RPMI8226 (cell line): ENCODE measurements around the gene POLR2E.
"Not testable (repeated sequence)": the region's sequence is repeated elsewhere in the genome, so short reads cannot be mapped to it uniquely, and the experiment has no call there.

Experiments
- DNase-seq: peaks from one replicate; pipeline ENCODE4 v3.0.0-alpha.2; 2015

POLR2E gene

DNA sequence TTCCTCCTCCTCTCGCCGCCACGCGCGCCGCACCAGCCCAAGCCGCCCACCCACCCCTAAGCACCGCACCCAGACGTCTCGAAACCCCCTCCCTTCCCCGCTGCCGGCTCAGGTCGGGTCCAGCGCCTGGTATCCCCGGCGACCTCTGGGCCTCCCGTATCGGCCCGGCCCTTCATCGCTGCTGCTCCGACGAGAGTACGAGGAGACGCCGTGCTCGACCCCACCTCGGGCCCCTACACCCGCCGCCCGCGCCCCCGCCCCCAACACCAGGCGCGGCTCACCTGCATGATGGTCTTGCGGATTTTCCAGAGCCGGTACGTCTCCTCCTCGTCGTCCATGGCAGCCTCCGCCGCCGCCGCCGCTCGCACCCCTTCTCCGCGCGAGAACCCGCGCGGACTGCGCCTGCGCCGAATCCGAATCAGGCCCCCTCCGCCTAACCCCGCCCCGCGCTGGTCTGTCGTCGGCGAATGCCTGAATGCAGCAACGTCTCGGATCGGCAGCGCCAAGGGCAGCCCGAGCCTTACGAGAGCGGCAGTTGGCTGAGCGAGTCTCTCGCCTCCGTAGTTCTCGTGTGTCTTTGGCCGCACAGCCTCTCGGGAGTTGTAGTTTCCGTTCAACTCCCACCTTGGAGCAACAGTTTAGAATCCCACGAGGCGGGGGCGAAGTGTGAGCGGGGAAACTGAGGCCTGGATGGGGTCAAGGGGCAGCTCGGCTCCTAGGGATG, at the start of gene POLR2E:
Gene POLR2E, minus strand, starts transcription at position 398 of the 724 bp plus-strand sequence. Its CDS starts 60 bp downstream, at position 338.
- DNase-seq = peak; percentile 98

DNA sequence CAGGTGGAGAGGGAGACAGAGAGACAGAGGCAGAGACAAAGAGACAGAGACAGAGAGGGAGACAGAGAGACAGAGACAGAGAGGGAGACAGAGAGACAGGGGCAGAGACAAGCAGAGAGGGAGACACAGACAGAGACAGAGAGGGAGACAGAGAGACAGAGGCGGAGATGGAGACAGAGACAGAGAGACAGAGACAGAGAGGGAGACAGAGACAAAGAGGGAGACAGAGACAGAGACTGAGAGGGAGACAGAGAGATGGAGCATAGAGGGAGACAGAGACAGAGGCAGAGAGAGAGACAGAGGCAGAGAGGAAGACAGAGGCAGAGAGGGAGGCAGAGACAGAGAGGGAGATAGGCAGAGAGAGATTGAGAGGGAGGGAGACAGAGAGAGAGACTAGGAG, 49.6 kb upstream of the POLR2E start:
- DNase-seq = no peak

DNA sequence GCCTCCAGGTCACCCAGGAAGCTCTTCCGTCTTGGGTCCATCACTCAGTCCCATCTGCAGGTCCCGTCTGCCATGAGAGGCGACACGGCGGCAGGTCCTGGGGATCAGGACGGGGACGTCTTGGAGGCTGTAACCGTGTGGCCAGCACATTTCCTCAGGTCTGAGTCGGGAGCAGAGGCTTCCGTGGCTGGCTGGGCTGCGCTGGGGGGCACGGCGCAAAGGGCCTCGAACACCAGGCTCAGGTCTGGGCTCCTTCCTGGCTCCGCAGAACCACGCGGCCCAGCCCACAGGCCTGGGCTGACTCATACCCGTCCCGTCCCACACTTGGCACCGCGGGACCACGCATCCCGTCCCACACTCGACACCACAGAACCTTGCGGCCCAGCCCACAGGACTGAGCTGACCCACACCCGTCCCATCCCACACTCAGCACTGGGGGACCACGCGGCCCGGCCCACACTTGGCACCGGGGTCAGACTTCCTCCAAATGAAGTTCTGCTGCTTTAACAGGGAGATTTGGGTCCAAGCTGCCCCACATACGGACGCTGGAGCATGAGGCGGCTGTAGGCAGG, 48.7 kb upstream of the POLR2E start:
- DNase-seq = no peak

DNA sequence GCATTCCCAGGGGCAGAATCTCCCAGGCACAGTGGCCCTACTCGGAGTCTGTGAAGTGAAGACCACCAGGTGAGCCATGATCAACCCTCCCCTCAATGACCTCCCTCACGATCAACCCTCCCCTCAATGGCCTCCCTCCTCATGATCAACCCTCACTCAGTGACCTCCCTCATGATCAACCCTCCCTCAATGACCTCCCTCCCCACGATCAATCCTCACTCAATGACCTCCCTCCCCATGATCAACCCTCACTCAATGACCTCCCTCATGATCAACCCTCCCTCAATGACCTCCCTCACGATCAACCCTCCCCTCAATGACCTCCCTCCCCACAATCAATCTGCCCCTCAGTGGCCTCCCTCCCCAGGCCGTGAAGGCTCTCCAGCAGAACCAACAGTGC, 46.8 kb upstream of the POLR2E start:
- DNase-seq = no peak

DNA sequence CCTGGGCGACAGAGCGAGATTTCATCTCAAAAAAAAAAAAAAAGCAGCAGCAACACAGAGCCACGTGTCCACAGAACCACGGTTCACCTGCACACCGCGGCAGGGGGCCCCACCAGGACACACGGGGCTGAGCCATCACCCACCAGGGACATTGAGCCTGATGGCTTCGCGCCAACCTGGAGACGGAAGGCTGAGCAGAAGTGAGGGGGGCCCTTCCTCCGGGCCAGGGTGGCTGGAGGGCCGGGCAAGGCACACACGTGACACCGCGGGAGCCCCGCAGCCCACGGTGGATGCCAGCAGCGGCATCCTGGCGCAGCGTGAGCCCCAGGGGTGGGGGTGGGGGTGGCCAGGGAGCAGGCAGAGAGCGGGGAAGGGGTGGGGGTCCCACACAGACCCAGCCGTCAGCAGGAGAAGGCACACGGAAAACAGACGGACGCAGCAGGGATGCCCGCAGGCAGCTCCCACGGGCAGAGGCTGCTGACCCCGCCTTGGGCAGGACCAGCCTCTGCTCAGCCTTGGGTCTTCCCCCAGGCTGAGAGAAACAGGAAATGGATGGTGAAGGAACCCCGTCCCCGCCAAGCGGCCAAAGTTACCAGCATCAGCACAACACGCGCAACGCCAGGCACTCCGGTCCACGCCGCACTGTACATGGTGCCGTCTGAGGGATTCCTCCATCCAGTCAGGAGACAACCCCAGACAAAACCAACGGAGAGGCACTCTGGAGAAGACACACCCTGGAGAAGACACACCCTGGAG, 45.3 kb upstream of the POLR2E start:
- no peak for DNase-seq

DNA sequence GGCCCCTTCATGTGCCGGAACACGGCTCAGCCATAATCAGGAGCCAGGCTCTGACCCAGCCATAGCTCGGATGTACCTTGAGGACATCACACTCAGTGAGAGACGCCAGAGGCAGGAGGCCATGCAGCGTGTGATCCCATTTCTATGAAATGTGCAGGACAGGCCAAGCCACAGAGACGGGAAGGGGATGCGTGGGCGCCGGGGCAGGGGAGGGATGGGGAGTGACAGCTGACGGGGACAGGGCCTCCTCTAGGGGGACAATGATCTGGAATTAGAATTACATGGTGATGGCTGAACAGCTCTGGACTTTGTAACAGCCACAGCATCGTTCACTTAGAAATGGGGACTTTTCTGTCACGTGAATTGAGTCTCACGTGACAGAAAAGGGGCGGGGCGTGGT, 44.0 kb upstream of the POLR2E start:
- DNase-seq = no peak

DNA sequence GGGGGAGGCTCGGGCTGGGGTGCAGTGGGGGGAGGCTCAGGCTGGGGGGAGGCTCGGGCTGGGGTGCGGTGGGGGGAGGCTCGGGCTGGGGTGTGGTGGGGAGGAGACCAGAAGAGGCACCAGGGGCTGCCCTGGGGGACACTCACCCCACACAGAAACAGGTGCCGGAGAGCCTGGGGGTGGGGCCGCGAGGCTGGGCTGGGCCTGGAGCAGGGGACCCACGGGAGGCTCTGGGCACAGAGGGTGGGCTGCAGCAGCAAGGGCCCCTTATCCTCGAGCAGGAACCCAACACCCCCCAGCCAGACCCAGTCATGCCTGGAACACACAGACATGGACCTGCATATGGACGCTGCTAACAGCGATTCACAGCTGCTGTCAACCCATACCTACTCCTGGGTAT, 42.9 kb upstream of the POLR2E start:
- DNase-seq = no peak

DNA sequence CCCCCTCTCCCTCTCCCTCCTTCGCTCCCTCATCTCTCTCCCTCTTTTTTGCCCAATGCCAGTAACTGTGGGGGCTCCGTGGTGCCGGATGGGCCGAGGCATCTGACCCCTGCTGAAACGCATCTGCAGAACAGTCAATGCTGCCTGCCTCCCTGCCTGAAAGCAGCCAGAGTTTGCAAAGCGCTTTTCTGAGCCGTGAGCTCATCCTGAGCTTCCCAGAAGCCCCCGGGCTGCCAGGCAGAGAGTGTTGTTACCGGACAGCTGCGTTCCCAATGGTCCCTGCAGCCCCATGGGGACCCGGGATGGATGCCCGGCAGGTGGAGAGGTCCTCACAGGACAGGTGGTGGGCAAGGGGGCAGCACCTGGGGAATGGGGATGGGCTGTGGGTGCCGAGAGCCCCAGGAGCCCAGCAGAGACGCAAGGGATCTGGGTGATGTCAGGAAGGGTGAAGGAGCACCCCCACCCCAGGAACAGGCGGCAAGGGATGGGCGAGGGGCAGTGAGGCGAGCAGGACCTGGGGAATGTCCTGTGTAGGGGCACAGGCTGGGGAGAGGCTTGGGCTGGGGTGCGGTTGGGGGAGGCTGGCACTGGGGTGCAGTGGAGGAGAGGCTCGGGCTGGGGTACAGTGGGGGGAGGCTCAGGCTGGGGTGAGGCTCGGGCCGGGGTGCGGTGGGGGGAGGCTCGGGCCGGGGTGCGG, 41.6 kb upstream of the POLR2E start:
- no peak for DNase-seq

DNA sequence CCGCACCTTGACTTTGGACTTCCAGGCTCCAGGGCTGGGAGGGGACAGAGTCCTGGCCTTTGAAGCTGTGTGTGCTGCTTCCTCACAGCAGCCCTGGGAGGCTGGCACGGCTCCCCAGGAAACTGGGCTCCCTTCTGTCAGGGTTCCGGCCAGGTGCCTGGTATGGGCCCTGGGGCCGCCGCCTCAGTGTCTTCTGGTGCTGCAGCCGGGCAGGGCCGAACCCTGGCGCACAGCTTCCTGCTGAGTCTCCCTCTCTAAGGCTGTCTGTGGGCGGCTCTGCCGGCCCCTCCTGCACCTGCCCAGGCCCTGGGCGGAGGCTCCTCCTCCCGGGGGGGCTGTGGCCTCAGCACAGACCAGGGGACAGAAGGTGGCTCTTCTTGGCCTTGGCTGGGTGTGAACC, 41.0 kb upstream of the POLR2E start:
- peak; percentile 13 for DNase-seq

DNA sequence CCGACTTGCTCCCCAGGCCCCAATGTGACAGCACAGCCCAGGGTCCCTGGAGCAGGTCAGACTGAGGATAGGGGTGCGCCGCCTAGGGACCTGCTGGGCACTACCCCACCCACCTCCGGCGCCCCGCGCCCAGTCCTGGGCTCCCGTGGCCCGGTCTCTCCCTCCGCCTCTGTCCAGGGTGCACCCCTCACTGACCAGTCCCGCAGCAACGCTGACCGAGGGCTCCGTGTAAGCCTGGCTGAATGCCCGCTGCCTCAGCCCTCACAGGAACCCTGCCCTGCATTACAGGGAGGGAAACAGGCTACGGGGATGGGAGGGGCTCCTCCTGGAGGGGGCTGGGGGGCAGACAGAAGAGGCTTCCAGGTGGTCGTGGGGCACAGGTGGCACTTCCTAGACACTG, 40.3 kb upstream of the POLR2E start:
- no peak for DNase-seq

DNA sequence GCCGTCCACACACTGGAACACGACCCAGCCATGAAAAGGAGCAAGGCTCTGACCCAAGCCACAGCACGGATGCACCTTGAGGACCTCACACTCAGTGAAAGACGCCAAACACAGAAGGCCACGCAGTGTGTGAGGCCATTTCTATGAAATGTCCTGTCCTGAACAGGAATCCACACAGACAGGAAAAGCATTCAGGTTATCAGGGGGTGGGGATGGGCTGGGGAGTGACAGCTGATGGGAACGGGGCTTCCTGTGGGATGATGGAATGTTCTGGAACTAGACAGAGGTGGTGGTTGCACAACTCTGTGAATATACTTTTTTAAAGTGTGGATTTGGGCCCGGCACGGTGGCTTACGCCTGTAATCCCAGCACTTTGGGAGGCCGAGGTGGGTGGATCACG, 39.3 kb upstream of the POLR2E start:
- no peak for DNase-seq

DNA sequence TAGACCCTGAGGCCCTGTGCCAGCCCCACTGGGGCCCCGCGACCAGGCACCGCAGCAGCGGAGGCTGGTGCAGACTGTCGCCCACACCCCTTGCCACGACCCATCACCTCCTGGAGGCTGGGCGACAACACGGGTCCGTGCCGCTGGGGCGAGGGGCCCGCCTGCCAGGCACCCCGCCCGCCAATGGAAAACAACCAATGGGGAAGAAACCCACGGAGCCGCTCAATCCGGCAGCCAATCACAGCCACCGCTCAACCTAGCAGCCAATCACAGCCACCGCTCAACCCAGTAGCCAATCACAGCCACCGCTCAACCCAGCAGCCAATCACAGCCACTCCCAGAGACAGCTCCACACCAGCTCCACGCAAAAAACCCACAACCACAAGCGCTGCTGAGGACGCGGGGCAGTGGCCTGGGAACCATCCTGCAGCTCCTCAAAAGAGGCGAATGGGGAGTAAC, 38.3 kb upstream of the POLR2E start:
- DNase-seq = no peak

DNA sequence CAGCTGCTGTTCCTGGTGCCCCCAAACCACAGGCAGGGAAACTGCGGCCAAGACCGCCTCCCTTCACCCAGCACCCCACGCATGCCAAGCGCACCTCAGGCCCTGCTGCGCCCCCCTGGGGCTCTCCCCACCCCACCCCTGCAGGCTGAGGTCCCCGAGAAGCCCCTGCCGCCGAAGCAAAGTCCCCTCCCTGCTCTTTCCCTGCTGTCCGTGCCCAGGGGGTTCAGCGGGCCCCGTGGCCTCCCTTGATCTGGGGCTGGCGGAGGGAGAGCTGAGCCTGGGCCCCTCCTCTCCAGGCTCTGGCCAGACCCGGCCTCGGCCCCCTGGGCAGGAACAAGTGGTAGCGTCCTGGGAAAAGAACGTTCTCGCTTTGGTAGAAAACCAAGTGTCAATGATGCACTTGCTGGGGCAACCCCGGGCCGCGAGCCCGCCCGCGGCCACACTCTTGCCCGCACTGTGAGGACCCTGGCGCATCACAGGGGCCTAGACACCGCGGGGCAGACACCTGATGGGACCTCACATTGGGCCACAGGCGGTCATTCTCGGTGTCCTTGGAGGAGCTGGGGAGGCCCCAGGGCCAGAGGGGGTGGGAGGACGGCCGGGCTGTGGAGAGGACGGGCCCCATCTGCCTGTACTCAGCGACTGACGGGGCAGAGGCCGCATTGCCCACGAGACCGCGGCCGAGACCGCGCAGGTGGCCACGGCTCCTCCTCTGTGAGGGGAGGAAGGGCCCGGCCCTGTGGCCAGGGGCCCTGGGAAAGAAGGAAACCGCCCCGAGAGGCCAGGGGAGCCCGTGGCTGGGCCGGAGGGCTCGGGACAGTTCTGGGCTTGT, 37.6 kb upstream of the POLR2E start:
- DNase-seq = no peak

DNA sequence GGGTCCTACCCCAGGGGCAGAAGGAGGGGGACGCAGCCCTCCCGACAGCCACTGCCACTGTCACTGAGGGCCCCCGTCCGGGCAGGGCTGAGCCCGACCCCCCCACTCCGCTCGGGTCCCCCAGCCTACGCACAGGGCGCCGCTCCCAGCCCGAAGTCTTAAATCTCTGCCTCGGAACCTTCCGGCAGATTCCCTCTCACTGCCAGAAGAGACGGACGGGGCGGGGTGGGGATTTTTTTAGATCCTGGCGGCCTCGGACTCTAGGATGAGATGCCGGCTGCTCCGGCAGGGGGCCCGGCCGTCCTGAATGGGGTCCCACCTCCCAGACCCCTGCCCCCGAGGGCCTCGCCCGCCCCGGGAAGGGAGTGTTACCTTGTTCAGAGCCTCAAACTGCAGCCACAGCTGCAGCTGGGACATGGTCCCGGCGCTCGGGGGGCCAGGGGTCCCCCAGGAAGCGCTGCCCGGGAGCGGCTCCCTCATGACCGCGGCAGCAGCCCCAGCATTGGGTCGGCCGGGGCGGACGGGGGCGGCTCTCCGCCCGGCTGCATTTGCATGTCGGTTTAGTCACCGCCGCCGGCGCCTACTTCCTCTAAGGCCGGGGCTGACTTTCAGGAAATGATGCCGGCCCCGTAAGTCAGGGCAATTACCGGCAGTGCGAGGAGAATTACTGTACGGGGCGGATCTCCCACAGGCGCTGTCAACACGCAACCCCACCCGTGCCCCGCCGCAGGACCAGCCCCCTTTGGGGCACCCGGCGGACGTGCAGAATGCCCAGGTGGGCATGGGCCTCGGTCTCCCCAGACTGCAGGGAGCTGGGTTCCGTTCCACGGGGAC, 36.8 kb upstream of the POLR2E start:
- peak; percentile 85 for DNase-seq

DNA sequence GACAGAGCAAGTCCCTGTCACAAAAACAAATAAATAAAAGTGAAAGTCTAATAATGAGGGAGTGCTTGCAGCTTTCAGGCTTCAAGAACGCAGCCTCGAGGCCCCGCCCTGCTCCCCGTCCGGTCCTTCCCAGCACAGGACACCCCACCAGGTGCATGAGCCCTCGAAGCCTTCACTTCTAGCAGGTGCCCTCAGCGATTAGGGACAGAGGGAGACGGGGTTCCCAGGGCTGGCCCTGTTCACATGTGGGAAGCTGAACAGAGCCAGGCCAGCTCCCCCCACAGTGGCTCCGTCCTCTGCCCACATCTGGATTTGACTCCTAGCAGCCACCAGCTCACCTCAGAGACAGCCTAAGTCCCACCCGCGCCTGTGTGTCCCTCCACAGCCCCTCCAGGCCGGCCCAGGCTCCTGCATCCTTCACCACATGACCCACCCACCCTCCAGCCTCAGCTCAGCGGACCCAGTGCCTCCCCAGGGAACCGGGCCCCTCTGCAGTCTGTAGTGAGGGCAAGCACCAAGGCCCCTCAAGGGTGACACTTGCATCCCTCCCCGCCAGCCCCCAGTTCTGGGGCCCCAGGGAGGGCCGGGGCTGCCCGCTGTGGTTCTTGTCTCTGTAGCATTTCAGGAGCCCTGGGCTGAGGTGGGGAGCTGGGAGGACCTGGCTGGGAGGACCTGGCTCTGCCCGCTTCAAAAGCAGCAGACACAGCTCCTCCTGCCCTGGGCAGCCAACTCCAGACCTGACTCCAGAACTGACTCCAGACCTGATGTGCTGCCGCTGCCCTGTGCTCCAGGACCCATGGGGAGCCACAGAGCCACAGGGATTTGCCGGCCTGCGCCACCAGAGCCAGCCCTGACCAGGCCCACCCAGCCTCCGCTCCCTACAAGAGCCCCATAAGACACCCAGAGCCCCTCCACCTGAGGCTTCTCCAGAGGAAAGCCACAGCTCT, 35.9 kb upstream of the POLR2E start:
- no peak for DNase-seq

DNA sequence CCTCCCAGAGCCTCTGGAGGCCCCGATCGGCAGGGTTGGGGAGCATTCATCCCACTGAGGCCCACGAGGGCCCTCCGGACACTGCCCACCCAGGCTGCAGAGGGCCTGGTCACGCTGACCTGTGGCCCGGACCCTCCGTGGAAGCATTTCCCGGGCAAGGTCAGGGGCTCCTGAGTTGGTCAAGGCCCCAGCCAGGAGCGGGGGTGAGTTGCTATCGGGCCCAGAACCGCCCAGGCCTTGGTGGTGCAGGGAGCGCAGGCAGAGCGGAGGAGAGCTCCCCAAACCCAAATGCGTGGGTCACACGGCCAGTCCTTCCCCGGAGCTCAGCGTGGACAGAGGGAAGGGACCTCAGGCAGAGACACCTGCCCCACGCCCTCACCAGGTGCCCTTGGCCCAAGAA, 34.4 kb upstream of the POLR2E start:
- no peak for DNase-seq

DNA sequence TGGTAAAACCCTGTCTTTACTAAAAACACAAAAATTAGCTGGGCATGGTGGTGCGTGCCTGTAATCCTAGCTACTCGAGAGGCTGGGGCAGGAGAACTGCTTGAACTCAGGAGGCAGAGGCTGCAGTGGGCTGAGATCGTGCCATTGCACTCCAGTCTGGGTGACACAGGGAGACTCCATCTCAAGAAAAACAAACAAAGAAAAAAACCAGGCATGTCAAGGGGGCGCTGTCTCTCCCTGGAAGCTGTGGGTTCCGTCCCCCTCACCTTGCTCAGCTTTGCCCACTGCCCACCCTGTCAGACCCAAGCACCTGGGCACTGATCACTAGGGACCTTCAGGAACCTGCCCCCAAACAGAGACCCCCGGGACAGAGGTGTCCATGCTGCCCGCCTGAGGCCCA, 33.9 kb upstream of the POLR2E start:
- not testable (repeated sequence) for DNase-seq

DNA sequence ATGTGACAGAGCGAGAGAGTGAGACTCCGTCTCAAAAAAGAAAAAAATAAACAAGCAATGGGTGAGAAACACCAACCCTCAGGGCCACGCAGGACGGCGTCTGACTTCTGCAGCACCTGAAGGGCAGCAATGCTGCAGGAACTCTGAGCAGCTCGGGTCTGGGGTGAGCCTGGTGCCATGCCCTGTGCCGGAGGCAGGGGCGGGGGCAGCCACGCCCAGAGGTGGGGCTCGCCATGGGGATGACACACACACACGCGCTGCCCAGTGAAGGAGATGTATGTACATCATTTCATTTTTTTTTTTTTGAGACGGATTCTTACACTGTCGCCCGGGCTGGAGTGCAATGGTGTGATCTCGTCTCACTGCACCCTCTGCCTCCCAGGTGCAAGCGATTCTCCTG, 32.9 kb upstream of the POLR2E start:
- no peak for DNase-seq

DNA sequence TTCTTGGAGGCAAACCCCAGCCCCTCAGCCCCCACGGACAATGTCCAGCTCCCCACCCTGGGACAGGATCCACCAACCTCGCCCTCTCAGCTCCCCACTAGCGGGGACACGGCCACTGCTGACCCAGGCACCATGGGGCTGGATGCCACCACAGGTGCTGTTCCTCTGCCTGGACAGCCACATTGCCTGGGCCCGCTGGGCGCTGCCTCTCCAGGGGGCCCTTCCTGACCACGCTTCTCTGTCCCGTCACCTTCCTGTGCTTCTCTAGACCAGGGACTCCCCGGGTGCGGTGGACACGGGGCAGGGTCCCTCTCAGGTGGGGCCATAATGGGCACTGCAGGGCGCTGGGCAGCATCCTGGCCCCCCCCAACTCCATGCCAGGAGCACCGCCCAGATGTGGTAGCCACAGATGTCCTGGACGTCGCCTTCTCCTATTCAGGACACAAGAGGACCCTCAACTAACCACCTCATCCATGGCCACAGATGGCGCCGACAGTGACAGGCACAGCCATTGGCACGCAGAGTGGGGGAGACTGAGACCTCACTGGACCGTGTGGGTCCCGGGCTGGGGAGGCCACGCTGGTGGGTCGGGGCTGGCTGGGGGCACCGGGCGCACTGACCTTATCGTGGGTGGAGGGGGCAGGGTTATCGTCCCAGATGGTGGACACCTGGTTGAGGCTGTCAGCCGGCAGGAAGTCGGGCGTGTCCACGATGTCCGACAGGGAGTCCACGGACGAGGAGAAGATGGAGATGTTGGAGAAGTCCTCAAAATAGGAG, 32.0 kb upstream of the POLR2E start:
- no peak for DNase-seq
